Kidney (tissue), 14 donors: ENCODE data around the gene HP1BP3. TPM values are rescaled to one million over a fixed set of nuclear protein-coding genes. Genes with fewer than 3 reads are reported as not detected.

Experiments
- DNase-seq, 5 donors: peaks; one replicate each; pipeline ENCODE4 v3.0.0-alpha.2; 2013 to 2020
- FAIRE-seq: peaks from 2 replicates; lab custom pipeline; 2012; peaks lifted over from hg19 to GRCh38; lab: Jason Lieb, UNC
- H3K27ac ChIP-seq, 2 donors: one replicate each; pipeline ENCODE4 v1.7.0; 2013; ENCODE audit warnings: low read depth in 2 of 2, low read length in 2 of 2, inconsistent platforms in 1 of 2
- H3K27me3 ChIP-seq: one replicate; pipeline ENCODE4 v1.7.1; 2013; ENCODE audit warnings: low read length, inconsistent platforms; ENCODE audit not compliant: control insufficient read depth, insufficient read depth
- H3K36me3 ChIP-seq, 3 donors: one replicate each; pipeline versions ENCODE4 v1.7.0 to v1.7.1; 2013; ENCODE audit warnings: low read length in 3 of 3, control low read depth in 1 of 3, inconsistent platforms in 1 of 3; ENCODE audit not compliant: insufficient read depth in 3 of 3, control insufficient read depth in 2 of 3
- H3K4me1 ChIP-seq, 3 donors: one replicate each; pipeline versions ENCODE4 v1.7.0 to v1.7.1; 2013; ENCODE audit warnings: low read length in 3 of 3, inconsistent platforms in 1 of 3, low read depth in 1 of 3; ENCODE audit not compliant: control insufficient read depth in 2 of 3, insufficient read depth in 2 of 3
- H3K4me3 ChIP-seq, 3 donors: one replicate each; pipeline versions ENCODE4 v1.7.0 to v1.8.1; 2013; ENCODE audit warnings: low read length in 3 of 3, control low read depth in 1 of 3, inconsistent platforms in 1 of 3
- H3K9ac ChIP-seq, 3 donors: one replicate each; pipeline versions ENCODE4 v1.7.0 to v1.7.1; 2013; ENCODE audit warnings: low read length in 3 of 3, control low read depth in 1 of 3, inconsistent platforms in 1 of 3
- H3K9me3 ChIP-seq, 3 donors: one replicate each; pipeline versions ENCODE4 v1.7.0 to v1.7.1; 2013; ENCODE audit warnings: low read length in 3 of 3, control low read depth in 1 of 3, inconsistent platforms in 1 of 3; ENCODE audit not compliant: control insufficient read depth in 2 of 3, insufficient read depth in 1 of 3
- intact Hi-C: fragments of 100-400 bp; cut with DNase I; formaldehyde crosslinking; loops from one replicate; pipeline ENCODE4 v1.11.1; 2022
- polyA plus RNA-seq: library from polyadenylated mRNA; stranded (reverse); fragments of 350-450 nt; fragmentation: Illumina TruSeq; extraction: RNeasy Lipid Tissue Mini Kit (QIAGEN cat#74804); gene quantifications from one replicate; pipeline ENCODE4 v1.2.3, GENCODE V29; 2014; ENCODE audit warnings: low read depth, low replicate concordance; ENCODE audit not compliant: insufficient read depth
- total RNA-seq: library from RNA; stranded (reverse); fragmentation: NEBNext Ultra II Directional; extraction: Animal tissue kit (Norgen Biotek cat#: 25700); gene quantifications from one replicate; pipeline ENCODE4 v1.2.1, GENCODE V29; 2021
- TF ChIP-seq, protein P1 (sequence below): IDR thresholded peaks from 3 replicates; pipeline ENCODE4 v1.5.1; 2012; ENCODE audit warnings: mild to moderate bottlenecking, moderate library complexity, borderline replicate concordance; ENCODE audit not compliant: insufficient read depth; ENCODE audit errors: extremely low read depth
- donor health status: control.
- donor health status: control.
- donor health status: control.
- donor health status: control.
- donor health status: control.
- donor health status: DM: yes; HTN: yes; CAD: no.
- donor health status: Normal renal cell carcinoma (clear cell type).

The HP1BP3 gene
- total and polyA plus RNA-seq, 2 donors from 2014 or later: 52.4 to 198 TPM

- TF ChIP-seq, protein P1, sequence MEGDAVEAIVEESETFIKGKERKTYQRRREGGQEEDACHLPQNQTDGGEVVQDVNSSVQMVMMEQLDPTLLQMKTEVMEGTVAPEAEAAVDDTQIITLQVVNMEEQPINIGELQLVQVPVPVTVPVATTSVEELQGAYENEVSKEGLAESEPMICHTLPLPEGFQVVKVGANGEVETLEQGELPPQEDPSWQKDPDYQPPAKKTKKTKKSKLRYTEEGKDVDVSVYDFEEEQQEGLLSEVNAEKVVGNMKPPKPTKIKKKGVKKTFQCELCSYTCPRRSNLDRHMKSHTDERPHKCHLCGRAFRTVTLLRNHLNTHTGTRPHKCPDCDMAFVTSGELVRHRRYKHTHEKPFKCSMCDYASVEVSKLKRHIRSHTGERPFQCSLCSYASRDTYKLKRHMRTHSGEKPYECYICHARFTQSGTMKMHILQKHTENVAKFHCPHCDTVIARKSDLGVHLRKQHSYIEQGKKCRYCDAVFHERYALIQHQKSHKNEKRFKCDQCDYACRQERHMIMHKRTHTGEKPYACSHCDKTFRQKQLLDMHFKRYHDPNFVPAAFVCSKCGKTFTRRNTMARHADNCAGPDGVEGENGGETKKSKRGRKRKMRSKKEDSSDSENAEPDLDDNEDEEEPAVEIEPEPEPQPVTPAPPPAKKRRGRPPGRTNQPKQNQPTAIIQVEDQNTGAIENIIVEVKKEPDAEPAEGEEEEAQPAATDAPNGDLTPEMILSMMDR: no peak
- no peak for FAIRE-seq
- no peak overlapping the region for H3K27ac ChIP-seq
- intact Hi-C loops: no loop called here
- no peaks in the 10 kb centered on the region for H3K27me3 ChIP-seq
- H3K4me3 ChIP-seq: no peak overlapping the region
- peak in 1 of 5 donors; percentile 74 for DNase-seq
- H3K9ac ChIP-seq: no peak overlapping the region
- no peaks in the 10 kb centered on the region for H3K36me3 ChIP-seq
- no peaks in the 10 kb centered on the region for H3K9me3 ChIP-seq
- H3K4me1 ChIP-seq: no peaks in the 10 kb centered on the region
Observed at GRCh38 chr1:20704390-20705202, 82.5 kb downstream of the HP1BP3 start.

DNA sequence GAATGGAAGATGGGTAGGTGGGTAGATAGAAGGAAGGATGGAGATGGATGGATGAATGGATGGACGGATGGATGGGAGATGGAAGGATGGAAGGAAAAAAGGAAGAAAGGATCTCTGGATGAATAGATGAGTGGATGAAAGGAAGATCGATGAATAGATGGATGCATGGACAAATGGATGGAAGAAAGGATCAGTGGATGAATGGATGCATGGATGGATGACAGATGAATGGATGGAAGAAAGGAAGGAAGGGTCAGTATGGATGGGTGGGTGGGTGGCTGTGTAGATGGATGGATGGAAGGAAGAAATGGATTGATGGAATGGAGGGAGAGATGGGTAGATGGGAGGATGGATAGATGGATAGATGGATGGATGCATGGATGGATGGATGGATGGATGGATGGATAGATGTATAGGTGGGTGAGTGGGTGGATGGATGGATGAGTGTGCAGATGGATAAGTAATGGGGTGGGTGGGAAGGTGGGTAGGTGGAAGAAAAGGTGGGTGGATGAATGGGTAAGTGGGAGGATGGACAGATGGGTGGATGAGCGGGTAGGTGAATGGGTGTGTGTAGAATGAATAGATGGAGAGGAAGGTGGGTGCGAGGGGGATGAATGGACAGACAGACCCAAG lies 83.9 kb downstream of the HP1BP3 start:
- Histone ChIP-seq H3K36me3 (no peaks in the 10 kb centered on the region), H3K27me3 (no peaks in the 10 kb centered on the region), H3K9ac (no peak overlapping the region), H3K27ac (no peak overlapping the region), H3K4me3 (no peak overlapping the region), H3K4me1 (no peaks in the 10 kb centered on the region), H3K9me3 (no peaks in the 10 kb centered on the region)
- no peak for FAIRE-seq
- no peak for DNase-seq
- TF ChIP-seq, protein P1: no peak
- intact Hi-C loops: no loop called here

- no peak for FAIRE-seq
- Histone ChIP-seq H3K4me3 (no peak overlapping the region), H3K27ac (no peak overlapping the region), H3K36me3 (no peaks in the 10 kb centered on the region), H3K27me3 (no peaks in the 10 kb centered on the region), H3K9ac (no peak overlapping the region), H3K4me1 (no peaks in the 10 kb centered on the region), H3K9me3 (no peaks in the 10 kb centered on the region)
- DNase-seq: no peak
- TF ChIP-seq, protein P1: peak; percentile 7
- intact Hi-C loops: no loop called here
Observed at GRCh38 chr1:20702416-20702815, 84.7 kb downstream of the HP1BP3 start.
